Epithelial cell of esophagus (primary cell): ENCODE data around the gene ZNF254.
A peak's percentile ranks its signal among the peaks of the same experiment; 100 is the strongest.

Experiments
- DNase-seq: peaks from one replicate; pipeline ENCODE4 v3.0.0; 2010; ENCODE audit warnings: low read depth
- H3K4me3 ChIP-seq: 2 replicates; pipeline ENCODE4 v1.5.1; 2011; ENCODE audit warnings: mild to moderate bottlenecking, low read length, control low read depth
- CTCF ChIP-seq: IDR thresholded peaks from 2 replicates; pipeline ENCODE4 v1.5.1; 2011; ENCODE audit warnings: low read depth, mild to moderate bottlenecking, low read length, control low read depth, inconsistent platforms; ENCODE audit not compliant: insufficient read depth; ENCODE audit errors: missing control alignments

ZNF254 gene

GRCh38 chr19:24060687-24061356, 26.2 kb upstream of the ZNF254 start:
- peak; percentile 97 for DNase-seq
- no peak overlapping the region for H3K4me3 ChIP-seq
- no peak for TF ChIP-seq CTCF

GRCh38 chr19:24062190-24062589, 24.8 kb upstream of the ZNF254 start:
- TF ChIP-seq CTCF, result no peak
- DNase-seq, result no peak
- H3K4me3 ChIP-seq, result no peak overlapping the region

GRCh38 chr19:24063295-24063694, 23.7 kb upstream of the ZNF254 start:
- H3K4me3 ChIP-seq, result no peak overlapping the region
- no peak for DNase-seq
- TF ChIP-seq CTCF, result no peak

- H3K4me3 ChIP-seq, result no peak overlapping the region
- no peak for TF ChIP-seq CTCF
- no peak for DNase-seq
These were observed 22.8 kb upstream of the ZNF254 start for GRCh38 chr19:24064175-24064574.

GRCh38 chr19:24065243-24065642, 21.7 kb upstream of the ZNF254 start:
- no peak for TF ChIP-seq CTCF
- DNase-seq, result peak; percentile 29
- H3K4me3 ChIP-seq, result no peak overlapping the region

GRCh38 chr19:24065865-24066604, 21.0 kb upstream of the ZNF254 start:
- DNase-seq, result no peak
- no peak for TF ChIP-seq CTCF

More at GRCh38 chr19:24065865-24066604, 21.0 kb upstream of the ZNF254 start:
- H3K4me3 ChIP-seq, result no peak overlapping the region
